Fibroblast of lung (primary cell): ENCODE measurements around the gene LLCFC1. TPM values are rescaled to one million over a fixed set of nuclear protein-coding genes. Genes with fewer than 3 reads are reported as not detected.

Experiments
- DNase-seq, 2 donors: peaks; one replicate each; pipeline versions ENCODE4 v3.0.0 to v3.0.0-alpha.2; 2010; ENCODE audit warnings: low read depth in 2 of 2
- H2AFZ ChIP-seq: 2 replicates; pipeline ENCODE4 v1.5.1; 2012; ENCODE audit warnings: low read length, control low read depth, inconsistent platforms
- H3K27ac ChIP-seq: 2 replicates; pipeline ENCODE4 v1.5.1; 2011; ENCODE audit warnings: low read length, control low read depth; ENCODE audit not compliant: insufficient read depth
- H3K27me3 ChIP-seq: 2 replicates; pipeline ENCODE4 v1.5.1; 2011; ENCODE audit warnings: mild to moderate bottlenecking, low read length; ENCODE audit not compliant: control insufficient read depth, insufficient read depth
- H3K36me3 ChIP-seq: 2 replicates; pipeline ENCODE4 v1.5.1; 2011; ENCODE audit warnings: low read length; ENCODE audit not compliant: control insufficient read depth, insufficient read depth
- H3K4me1 ChIP-seq: 2 replicates; pipeline ENCODE4 v1.5.1; 2011; ENCODE audit warnings: low read length; ENCODE audit not compliant: control insufficient read depth, insufficient read depth; ENCODE audit errors: extremely low read depth
- H3K4me2 ChIP-seq: 2 replicates; pipeline ENCODE4 v1.5.1; 2011; ENCODE audit warnings: low read length, control low read depth; ENCODE audit not compliant: insufficient read depth; ENCODE audit errors: extremely low read depth
- H3K4me3 ChIP-seq, 4 experiments: fragments of 200-600 bp in 1 of 4; sonication (generic) in 1 of 4; replicated peaks in 1 of 4; 2 replicates each; pipeline ENCODE4 v1.5.1; 2011 to 2016; ENCODE audit warnings: low read length in 4 of 4, low read depth in 3 of 4, mild to moderate bottlenecking in 3 of 4, control low read depth in 2 of 4, inconsistent platforms in 1 of 4, mixed read lengths in 1 of 4; ENCODE audit not compliant: insufficient read depth in 1 of 4; ENCODE audit errors: control extremely low read depth in 1 of 4
- H3K79me2 ChIP-seq: 2 replicates; pipeline ENCODE4 v1.5.1; 2012; ENCODE audit warnings: mild to moderate bottlenecking, low read length, inconsistent platforms; ENCODE audit not compliant: control insufficient read depth, insufficient read depth
- H3K9ac ChIP-seq: 2 replicates; pipeline ENCODE4 v1.5.1; 2011; ENCODE audit warnings: mild to moderate bottlenecking, low read length, control low read depth; ENCODE audit not compliant: insufficient read depth
- H3K9me3 ChIP-seq: 2 replicates; pipeline ENCODE4 v1.5.1; 2012; ENCODE audit warnings: low read depth, low read length; ENCODE audit not compliant: control insufficient read depth, insufficient read depth
- H4K20me1 ChIP-seq: 2 replicates; pipeline ENCODE4 v1.5.1; 2011; ENCODE audit warnings: low read length; ENCODE audit not compliant: control insufficient read depth, insufficient read depth; ENCODE audit errors: extremely low read depth
- EZH2 ChIP-seq: IDR thresholded peaks from 2 replicates; pipeline ENCODE4 v1.5.1; 2012; ENCODE audit warnings: low read length, control low read depth, mild to moderate bottlenecking; ENCODE audit errors: missing control alignments
- polyA plus RNA-seq, 2 donors: library from polyadenylated mRNA; depleted of rRNA in 1 of 2; stranded (reverse) in 1 of 2; unstranded in 1 of 2; fragments of >200 nt; gene quantifications; 2 replicates each; pipeline ENCODE4 v1.2.1, GENCODE V29; 2011 to 2012; ENCODE audit warnings: missing spikeins in 1 of 2
- total RNA-seq: library from RNA; depleted of rRNA; stranded (reverse); fragments of >200 nt; gene quantifications from 2 replicates; pipeline ENCODE4 v1.2.1, GENCODE V29; 2014
- TF ChIP-seq, protein P1 (sequence below), 2 donors: IDR thresholded peaks in 1 of 2; conservative IDR thresholded peaks in 1 of 2; 1 replicate in 1 of 2; 2 replicates in 1 of 2; pipeline ENCODE4 v1.5.1; 2011 to 2012; ENCODE audit warnings: low read length in 2 of 2, control low read depth in 1 of 2, inconsistent platforms in 1 of 2, low read depth in 1 of 2, mild to moderate bottlenecking in 1 of 2

Gene LLCFC1
- total and polyA plus RNA-seq, 2 donors (not counting 1 experiment from before 2014, with no cell fraction given): not detected

- Histone ChIP-seq H3K27me3 (no peaks in the 10 kb centered on the region), H3K4me1 (no peaks in the 10 kb centered on the region), H3K27ac (no peak overlapping the region), H4K20me1 (no peaks in the 10 kb centered on the region), H3K4me3 (no peak overlapping the region), H3K79me2 (no peaks in the 10 kb centered on the region), H2AFZ (no peak overlapping the region), H3K36me3 (no peaks in the 10 kb centered on the region), H3K9me3 (no peaks in the 10 kb centered on the region), H3K4me2 (no peak overlapping the region), H3K9ac (no peak overlapping the region)
- DNase-seq: no peak
- TF ChIP-seq, protein P1, sequence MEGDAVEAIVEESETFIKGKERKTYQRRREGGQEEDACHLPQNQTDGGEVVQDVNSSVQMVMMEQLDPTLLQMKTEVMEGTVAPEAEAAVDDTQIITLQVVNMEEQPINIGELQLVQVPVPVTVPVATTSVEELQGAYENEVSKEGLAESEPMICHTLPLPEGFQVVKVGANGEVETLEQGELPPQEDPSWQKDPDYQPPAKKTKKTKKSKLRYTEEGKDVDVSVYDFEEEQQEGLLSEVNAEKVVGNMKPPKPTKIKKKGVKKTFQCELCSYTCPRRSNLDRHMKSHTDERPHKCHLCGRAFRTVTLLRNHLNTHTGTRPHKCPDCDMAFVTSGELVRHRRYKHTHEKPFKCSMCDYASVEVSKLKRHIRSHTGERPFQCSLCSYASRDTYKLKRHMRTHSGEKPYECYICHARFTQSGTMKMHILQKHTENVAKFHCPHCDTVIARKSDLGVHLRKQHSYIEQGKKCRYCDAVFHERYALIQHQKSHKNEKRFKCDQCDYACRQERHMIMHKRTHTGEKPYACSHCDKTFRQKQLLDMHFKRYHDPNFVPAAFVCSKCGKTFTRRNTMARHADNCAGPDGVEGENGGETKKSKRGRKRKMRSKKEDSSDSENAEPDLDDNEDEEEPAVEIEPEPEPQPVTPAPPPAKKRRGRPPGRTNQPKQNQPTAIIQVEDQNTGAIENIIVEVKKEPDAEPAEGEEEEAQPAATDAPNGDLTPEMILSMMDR (conservative IDR thresholded peaks at IDR 0.05 in 1 of 2, IDR thresholded peaks at IDR 0.05 in 1 of 2; ENCODE audit: low read depth in 1 of 2, low read length in 2 of 2): no peak
- TF ChIP-seq EZH2: no peak
Observed at GRCh38 chr7:142891490-142892082, 47.7 kb upstream of the LLCFC1 start.

DNA sequence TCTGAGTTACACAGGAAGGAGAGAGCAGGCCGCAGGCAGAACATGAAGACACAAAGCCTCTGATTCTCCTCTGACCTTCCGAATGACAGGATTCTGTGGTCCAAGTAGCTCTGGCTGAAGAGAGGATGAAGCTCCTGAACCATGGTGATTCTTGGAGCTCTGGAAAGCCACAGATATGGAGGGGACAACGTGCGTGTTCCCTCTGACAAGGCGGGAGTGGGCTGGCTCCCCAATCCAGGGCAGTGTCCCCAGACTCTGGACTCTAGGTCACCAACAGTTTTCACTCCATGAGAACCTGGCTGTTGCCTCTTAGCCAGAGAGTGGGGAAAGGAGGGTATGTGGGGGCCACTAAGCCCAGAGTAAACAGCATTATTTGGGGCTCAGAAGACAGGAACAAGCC, 46.3 kb upstream of the LLCFC1 start:
- no peak for TF ChIP-seq EZH2
- TF ChIP-seq, protein P1 (conservative IDR thresholded peaks at IDR 0.05 in 1 of 2, IDR thresholded peaks at IDR 0.05 in 1 of 2; ENCODE audit: low read depth in 1 of 2, low read length in 2 of 2): no peak
- H3K9me3 ChIP-seq: no peaks in the 10 kb centered on the region
- H3K79me2 ChIP-seq: no peaks in the 10 kb centered on the region
- no peak overlapping the region for H3K4me3 ChIP-seq
- H4K20me1 ChIP-seq: no peaks in the 10 kb centered on the region
- DNase-seq: no peak
- H3K9ac ChIP-seq: no peak overlapping the region
- no peaks in the 10 kb centered on the region for H3K27me3 ChIP-seq
- H3K4me1 ChIP-seq: no peaks in the 10 kb centered on the region
- no peak overlapping the region for H2AFZ ChIP-seq
- no peak overlapping the region for H3K27ac ChIP-seq
- H3K36me3 ChIP-seq: no peaks in the 10 kb centered on the region
- no peak overlapping the region for H3K4me2 ChIP-seq

GRCh38 chr7:142894112-142894984, 44.9 kb upstream of the LLCFC1 start:
- Histone ChIP-seq H3K4me3 (no peak overlapping the region), H3K79me2 (no peaks in the 10 kb centered on the region), H3K27me3 (no peaks in the 10 kb centered on the region), H3K4me2 (no peak overlapping the region), H3K4me1 (no peaks in the 10 kb centered on the region), H3K9me3 (no peaks in the 10 kb centered on the region), H3K27ac (no peak overlapping the region), H4K20me1 (no peaks in the 10 kb centered on the region), H3K9ac (no peak overlapping the region), H3K36me3 (no peaks in the 10 kb centered on the region), H2AFZ (no peak overlapping the region)
- no peak for DNase-seq
- TF ChIP-seq, protein P1 (conservative IDR thresholded peaks at IDR 0.05 in 1 of 2, IDR thresholded peaks at IDR 0.05 in 1 of 2; ENCODE audit: low read depth in 1 of 2, low read length in 2 of 2): no peak
